Measurements from ENCODE around the gene MTUS2. TPM values are rescaled to one million over a fixed set of nuclear protein-coding genes. Genes with fewer than 3 reads are reported as not detected.

The MTUS2 gene
- total and polyA plus RNA-seq, 2 of the 8 experiments (the other 6 are each of a cell fraction or from before 2014, with no cell fraction given) = 0.18 to 0.80 TPM

DNA sequence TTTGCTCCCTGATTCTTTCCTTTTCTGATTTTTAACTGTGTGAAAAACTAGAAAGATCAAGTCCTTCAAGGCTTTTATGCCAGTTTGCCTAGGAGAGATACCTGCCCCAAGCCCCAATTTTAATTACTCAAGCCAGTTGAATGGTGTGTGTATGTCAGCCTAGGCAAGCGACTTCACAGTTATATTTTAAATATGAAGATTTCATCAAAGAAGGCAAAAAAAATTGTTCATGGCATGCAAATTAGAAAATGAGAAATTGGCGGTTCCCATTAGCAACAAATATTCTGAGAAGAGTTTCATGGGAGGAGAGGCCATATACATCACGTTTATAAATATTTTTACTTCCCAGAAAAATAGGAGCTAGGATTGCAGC, 607.8 kb downstream of the MTUS2 start (continued):
- TF ChIP-seq RNF2 (IDR thresholded peaks at IDR 0.05; ENCODE audit: borderline replicate concordance, low read depth, low read length, missing control alignments, poor library complexity, severe bottlenecking) = no peak
